Activated naive CD4-positive, alpha-beta T cell treated with anti-CD3 and anti-CD28 coated beads, Interleukin-2, amount 50 U/mL, for 72 hours (primary cell): Measurements from ENCODE around the gene VAMP8. TPM values are rescaled to one million over a fixed set of nuclear protein-coding genes. Genes with fewer than 3 reads are reported as not detected.
A peak's percentile ranks its signal among the peaks of the same experiment; 100 is the strongest.
"Not testable (repeated sequence)": the region's sequence is repeated elsewhere in the genome, so short reads cannot be mapped to it uniquely, and the experiment has no call there.

Experiments used
- ATAC-seq, 2 donors: fragments of 150-1000 bp; cut with Tn5 transposase; 2 replicates each; pipeline ENCODE4 v1.10.0; 2021; ENCODE audit warnings: mild to moderate bottlenecking in 2 of 2, moderate library complexity in 2 of 2
- DNase-seq, 2 donors: peaks; one replicate each; pipeline ENCODE4 v3.0.0; 2021 to 2022; ENCODE audit warnings: low spot score in 2 of 2
- H3K27ac Mint-ChIP-seq, 2 donors: one replicate each; pipeline ENCODE4 v1.8.0; 2022; ENCODE audit warnings: mild to moderate bottlenecking in 2 of 2, mixed read lengths in 2 of 2
- H3K36me3 Mint-ChIP-seq, 2 donors: one replicate each; pipeline ENCODE4 v1.8.0; 2022; ENCODE audit warnings: mixed read lengths in 2 of 2
- H3K9me3 Mint-ChIP-seq, 2 donors: one replicate each; pipeline ENCODE4 v1.8.0; 2022; ENCODE audit warnings: mixed read lengths in 2 of 2
- total RNA-seq, 2 donors: library from RNA; stranded (reverse); gene quantifications; one replicate each; pipeline ENCODE4 v1.2.3, GENCODE V29; 2022

VAMP8 gene
- total RNA-seq, 2 donors from 2014 or later = 119 to 135 TPM

- Mint-ChIP-seq H3K27ac (peak overlapping the region; percentile 26 to 88), H3K36me3 (peaks cover 49 to 50% of the 10 kb centered on the region in 2 donors)
- not testable (repeated sequence) for H3K9me3 Mint-ChIP-seq, ATAC-seq, DNase-seq
These were observed 33.1 kb upstream of the VAMP8 start for GRCh38 chr2:85544254-85544691.

DNA sequence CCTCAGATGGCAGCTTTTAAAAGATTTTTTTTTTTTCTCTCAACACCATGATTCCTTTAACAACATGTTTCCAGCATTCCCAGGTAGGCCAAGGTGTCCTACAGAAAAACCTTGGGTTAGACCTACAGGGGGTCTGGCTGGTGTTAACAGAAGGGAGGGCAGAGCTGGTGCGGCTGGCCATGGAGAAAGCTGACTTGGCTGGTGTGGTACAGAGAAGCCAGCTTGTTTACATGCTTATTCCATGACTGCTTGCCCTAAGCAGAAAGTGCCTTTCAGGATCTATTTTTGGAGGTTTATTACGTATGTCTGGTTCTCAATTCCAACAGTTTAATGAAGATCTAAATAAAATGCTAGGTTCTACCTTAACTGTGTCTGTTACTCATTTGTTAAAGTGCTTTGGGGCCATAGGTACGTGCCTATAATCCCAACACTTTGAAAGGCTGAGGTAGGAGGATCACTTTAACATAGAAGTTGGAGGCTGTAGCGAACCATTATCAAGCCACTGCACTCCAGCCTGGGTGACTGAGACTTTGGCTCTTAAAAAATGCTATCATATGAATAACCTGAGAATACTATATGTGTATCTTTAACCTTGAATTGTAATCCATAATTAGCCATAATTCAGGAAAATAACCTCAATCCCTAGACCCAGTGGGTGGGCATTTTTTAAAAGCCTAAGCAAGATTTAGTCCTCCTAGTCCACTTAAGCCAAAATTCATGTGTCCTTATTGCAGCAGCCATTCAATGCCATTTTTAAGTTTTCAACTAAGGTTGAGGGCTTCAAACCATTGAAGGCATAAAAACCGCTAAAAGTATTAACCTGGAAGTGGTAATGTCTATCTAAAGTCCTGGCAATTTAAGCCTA lies 32.2 kb upstream of the VAMP8 start:
- peak in 1 of 2 donors; percentile 3 for ATAC-seq
- peaks cover 44% of the 10 kb centered on the region in 2 donors for H3K36me3 Mint-ChIP-seq
- H3K9me3 Mint-ChIP-seq, DNase-seq: not testable (repeated sequence)
- peak overlapping the region; percentile 73 to 78 for H3K27ac Mint-ChIP-seq

GRCh38 chr2:85545780-85546240 lies 31.6 kb upstream of the VAMP8 start:
- Mint-ChIP-seq H3K36me3 (peaks cover 37% of the 10 kb centered on the region in 2 donors), H3K9me3 (no peaks in the 10 kb centered on the region), H3K27ac (peak overlapping the region; percentile 73 to 78)
- ATAC-seq = peak; percentile 2 to 9
- no peak for DNase-seq

DNA sequence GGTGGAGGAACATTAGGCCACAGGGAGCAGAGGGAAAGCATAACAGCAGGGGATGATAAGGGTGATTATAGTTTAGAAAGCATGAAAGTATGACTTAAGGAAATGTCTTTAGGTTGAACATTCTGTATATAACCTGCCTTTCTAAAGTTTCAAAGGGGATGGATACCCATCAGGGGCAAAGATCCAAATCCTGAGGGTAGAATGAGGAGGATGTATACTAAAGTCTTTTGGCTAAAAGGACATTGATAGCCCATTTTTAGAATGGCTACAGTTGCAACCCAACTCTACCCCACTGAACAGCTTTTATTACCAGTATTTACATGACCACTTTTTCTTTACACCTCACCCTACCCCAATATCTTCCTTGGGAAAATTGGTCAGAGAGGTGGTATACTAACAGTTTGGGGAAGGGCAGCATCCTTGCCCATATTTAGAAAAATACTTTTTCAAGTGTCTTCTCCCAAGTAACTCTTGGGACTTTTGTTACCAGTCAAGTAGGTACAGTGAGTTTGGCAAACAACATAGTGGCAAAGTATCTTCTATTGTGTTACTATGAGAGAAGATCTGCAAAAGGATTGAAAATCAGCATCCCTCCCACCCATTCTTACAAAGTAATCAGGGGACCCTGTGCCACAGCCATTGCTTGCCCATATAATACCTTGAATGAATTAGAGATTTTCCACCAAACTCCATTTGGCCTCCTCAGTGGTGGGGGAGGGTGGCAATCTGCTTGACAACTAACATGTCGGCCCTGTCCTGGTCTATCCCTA lies 30.1 kb upstream of the VAMP8 start:
- no peak for DNase-seq
- peak overlapping the region; percentile 73 to 89 for H3K27ac Mint-ChIP-seq
- peaks cover 22% of the 10 kb centered on the region in 2 donors for H3K36me3 Mint-ChIP-seq
- ATAC-seq = peak; percentile 1 to 2
- H3K9me3 Mint-ChIP-seq = no peaks in the 10 kb centered on the region

DNA sequence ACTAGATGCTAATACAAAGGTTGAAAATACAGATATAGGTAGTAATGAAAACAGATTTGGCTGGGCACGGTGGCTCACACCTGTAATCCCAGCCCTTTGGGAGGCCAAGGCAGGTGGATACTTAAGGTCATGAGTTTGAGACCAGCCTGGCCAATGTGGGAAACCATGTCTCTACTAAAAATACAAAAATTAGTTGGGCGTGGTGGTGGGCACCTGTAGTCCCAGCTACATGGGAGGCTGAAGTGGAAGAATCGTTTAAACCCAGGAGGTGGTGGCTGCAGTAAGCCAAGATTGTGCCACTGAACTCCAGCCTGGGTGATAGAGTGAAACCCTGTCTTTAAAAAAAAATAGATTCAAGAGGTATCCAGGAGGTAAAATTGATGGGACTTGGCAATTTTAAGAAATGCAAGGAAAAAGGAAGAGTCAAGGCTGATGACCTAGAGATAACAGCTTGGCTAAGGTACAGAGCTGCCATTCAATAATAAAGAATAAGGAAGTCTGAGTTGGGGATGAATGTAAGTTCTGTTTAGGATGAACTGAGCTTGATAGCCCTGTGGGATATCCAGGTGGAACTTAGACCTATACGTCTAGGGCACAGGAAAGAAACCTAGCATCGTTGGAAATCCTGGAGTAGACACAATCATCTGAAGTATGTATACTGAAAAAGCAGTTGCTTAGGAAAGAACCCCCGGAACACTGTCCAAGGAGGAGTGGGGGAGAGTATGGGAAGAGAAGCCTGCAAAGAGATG lies 29.4 kb upstream of the VAMP8 start:
- no peak for DNase-seq
- Mint-ChIP-seq H3K27ac (peak overlapping the region; percentile 49 to 89), H3K36me3 (peaks cover 15% of the 10 kb centered on the region in 2 donors), H3K9me3 (no peaks in the 10 kb centered on the region)
- ATAC-seq = no peak

DNA sequence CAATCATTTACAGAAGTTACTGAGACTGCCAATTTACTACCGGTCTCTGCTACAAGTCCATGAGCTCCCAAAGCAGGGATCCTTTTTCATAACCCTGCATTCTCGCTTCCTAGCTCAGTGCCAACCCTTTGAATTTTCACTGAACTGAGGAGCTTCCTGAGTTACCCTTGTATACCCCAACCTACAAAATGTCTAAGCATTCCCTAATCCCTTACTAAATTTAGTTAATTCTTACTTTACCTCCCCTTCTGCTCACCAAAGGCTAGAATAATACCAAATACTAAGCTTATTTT lies 28.8 kb upstream of the VAMP8 start:
- DNase-seq (no peak), ATAC-seq (no peak)
- Mint-ChIP-seq H3K36me3 (peaks cover 9 to 10% of the 10 kb centered on the region in 2 donors), H3K9me3 (no peaks in the 10 kb centered on the region), H3K27ac (no peak overlapping the region)

- no peaks in the 10 kb centered on the region for H3K9me3 Mint-ChIP-seq
- H3K36me3 Mint-ChIP-seq = peaks cover 5% of the 10 kb centered on the region in 2 donors
- no peak overlapping the region for H3K27ac Mint-ChIP-seq
- DNase-seq = no peak
- ATAC-seq = no peak
These were observed 28.3 kb upstream of the VAMP8 start for GRCh38 chr2:85549095-85549494.

GRCh38 chr2:85549826-85550225 lies 27.6 kb upstream of the VAMP8 start:
- H3K36me3 Mint-ChIP-seq = no peaks in the 10 kb centered on the region
- ATAC-seq (no peak), DNase-seq (no peak)
- H3K27ac Mint-ChIP-seq = no peak overlapping the region
- H3K9me3 Mint-ChIP-seq = no peaks in the 10 kb centered on the region

DNA sequence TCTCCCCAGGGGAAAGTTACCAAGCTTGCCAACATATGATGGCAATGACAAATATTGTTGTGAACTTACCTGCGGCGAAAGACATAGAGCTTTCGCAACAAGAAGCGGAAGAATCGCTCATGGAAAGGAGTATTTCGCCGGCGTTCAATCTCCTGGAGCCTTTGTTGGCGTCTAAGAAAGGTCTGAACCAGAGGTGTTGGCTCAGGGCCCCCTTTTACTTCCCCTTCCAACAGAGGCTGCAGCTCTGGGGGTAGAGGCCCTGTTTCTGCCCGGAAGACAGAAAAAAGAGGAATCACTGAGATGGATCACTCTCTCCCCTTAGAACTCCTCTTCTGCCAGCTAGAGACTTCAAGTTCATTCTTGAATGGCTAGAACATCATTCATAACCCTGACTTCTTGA lies 26.9 kb upstream of the VAMP8 start:
- H3K36me3 Mint-ChIP-seq = no peaks in the 10 kb centered on the region
- DNase-seq (no peak), ATAC-seq (no peak)

DNA sequence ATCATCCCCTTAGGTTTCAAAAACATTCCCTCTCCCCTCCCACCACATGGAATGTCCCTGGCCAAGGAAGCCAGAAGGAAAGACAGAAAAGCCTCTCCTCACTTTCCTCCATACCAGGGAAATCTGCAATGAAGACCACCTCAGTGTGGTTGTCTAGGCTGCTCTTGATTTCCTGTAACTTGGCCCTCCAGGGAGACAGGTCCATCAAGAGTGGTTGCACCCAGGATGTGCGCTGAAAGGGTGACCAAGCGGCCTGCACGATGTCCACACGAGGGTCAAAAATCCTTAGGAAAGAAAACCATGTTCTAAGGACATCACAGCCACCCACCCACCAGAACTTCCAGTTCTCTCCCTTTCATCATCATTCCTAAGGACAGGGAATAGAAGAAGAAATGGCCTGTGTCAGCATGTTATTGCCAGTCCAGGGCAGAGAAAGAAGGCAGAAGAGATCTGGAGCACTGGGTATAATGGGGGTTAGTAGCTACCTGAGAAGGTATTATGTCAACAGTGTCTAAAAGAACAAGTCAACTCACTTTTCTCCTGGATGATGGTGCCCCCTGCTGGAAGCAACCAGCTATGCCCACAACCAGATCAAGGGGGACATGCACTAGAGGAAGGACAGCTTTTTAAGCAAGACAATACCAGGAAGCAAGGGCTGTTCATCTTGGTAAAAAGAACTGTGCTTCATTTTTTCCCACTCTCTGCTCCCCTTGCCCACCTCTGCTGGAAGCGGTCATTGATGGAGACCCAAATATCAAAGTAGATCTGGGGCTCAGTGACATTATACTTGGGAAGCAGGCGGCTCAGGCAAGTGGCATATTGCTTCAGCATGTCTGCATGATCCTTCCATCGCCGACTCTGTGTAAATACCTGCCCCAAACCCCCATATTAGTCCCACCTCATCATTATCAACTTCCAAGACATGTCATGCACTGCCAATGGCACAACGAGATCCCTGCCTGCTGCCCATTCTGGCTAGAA lies 25.4 kb upstream of the VAMP8 start:
- ATAC-seq = peak; percentile 52 to 76
- Mint-ChIP-seq H3K27ac (peak overlapping the region in 1 of 2 donors; percentile 18), H3K36me3 (no peaks in the 10 kb centered on the region), H3K9me3 (no peaks in the 10 kb centered on the region)
- DNase-seq = peak; percentile 76 to 88

More for the DNA sequence above, 26.9 kb upstream of the VAMP8 start:
- Mint-ChIP-seq H3K9me3 (no peaks in the 10 kb centered on the region), H3K27ac (no peak overlapping the region)

DNA sequence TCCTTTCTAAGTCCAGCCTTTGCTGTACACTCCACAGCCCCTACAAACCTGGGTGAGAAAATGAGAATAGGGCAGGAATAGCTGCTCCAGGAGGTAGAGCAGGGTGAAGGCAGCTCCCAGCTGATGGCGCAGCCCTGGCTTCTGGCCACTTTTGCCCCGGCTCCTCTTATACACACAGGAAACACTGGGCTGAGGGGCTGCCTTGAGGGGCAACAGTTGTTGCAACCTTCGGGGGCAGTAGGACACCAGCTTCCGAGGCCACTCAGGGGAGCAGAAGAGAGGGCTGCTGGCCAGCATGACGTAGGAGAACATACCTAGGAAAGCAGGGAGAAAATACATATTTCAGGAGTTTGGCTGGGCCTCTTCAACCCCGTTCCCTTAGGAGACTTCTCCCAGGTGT lies 24.2 kb upstream of the VAMP8 start:
- peaks cover 0 to 4% of the 10 kb centered on the region in 2 donors for H3K36me3 Mint-ChIP-seq
- peak in 1 of 2 donors; percentile 1 for ATAC-seq
- H3K9me3 Mint-ChIP-seq = no peaks in the 10 kb centered on the region
- H3K27ac Mint-ChIP-seq = no peak overlapping the region
- no peak for DNase-seq

DNA sequence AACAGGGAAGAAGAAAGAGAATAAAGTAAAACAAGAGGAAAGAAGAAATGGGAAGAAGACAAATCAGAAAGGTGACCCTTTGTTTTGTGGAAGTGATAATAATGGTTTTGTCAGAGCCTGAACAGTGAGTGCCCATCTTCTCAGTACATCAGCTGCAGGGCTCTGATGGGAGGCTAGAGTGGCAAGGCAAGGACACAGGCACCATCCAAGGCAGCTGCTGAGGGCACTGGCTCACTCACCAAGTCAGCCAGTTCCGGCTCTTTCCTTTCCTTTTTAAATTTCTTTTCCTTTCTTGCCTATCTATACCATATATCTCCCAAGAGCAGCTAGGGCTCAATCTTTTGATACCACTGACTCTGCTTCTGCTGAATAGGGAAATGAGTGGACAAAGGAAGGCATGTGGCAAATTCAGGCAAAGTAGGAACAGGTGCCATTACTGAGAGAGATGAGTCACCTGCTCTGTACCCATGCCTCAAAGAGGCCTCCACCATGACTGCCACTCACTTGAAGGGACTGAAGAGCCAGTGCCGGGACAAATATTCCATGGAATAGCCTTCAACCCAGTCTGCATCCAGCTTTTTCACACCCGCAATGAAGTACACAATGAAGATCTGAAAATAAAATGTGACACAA lies 22.3 kb upstream of the VAMP8 start:
- Mint-ChIP-seq H3K27ac (no peak overlapping the region), H3K36me3 (peaks cover 0 to 6% of the 10 kb centered on the region in 2 donors), H3K9me3 (no peaks in the 10 kb centered on the region)
- peak in 1 of 2 donors; percentile 53 for ATAC-seq
- no peak for DNase-seq

DNA sequence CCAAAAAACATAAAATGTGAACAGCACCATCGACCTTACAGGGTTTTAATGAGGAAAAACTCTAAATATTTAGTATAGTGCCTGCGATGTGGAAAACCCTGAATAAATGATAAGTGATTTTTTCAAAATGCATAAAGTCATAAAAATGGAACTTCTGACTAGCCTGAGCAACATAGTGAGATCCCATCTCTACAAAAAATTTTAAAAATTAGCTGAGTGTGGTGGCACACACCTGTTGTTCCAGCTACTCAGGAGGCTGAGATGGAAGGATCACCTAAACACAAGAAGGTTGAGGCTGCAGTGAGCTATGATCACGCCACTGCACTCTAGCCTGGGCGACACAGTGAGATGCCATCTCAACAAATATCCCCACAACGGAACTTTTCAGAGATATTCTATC lies 20.3 kb upstream of the VAMP8 start:
- Mint-ChIP-seq H3K27ac (no peak overlapping the region), H3K36me3 (peaks cover 5 to 6% of the 10 kb centered on the region in 2 donors), H3K9me3 (no peaks in the 10 kb centered on the region)
- DNase-seq = no peak
- ATAC-seq = no peak

DNA sequence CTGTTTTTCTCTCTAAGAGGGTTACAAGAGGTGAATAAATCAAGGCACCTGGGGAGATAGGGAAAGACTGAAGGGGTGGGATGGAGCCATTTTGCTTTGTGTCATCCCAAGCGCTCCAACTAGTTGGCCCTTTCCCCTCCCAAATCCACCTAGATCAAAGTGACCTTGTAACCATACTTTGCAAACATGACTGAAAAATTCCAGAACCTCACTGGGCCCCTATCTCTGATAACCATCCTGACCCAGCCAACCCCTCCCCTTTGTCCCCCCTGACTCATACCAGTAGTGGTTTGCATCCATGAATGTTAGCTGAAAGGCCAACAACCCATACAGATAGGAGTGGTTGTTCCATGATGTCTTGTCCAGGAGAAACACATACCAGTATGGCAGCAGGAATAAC lies 19.2 kb upstream of the VAMP8 start:
- Mint-ChIP-seq H3K27ac (peak overlapping the region; percentile 40 to 63), H3K9me3 (no peaks in the 10 kb centered on the region), H3K36me3 (peaks cover 5 to 6% of the 10 kb centered on the region in 2 donors)
- DNase-seq (no peak), ATAC-seq (no peak)

DNA sequence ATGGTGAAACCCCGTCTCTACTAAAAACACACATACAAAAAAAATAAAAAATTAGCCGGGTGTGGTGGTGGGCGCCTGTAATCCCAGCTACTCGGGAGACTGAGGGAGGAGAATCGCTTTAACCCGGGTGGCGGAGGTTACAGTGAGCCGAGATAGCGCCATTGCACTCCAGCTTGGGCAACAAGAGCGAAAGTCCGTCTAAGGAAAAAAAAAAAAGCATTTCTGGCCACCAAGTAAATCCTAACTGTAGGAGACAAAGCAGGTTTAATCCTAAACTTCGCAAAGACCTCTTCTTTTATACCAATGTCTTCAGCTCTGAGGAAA lies 17.0 kb upstream of the VAMP8 start:
- H3K9me3 Mint-ChIP-seq, DNase-seq, ATAC-seq, H3K36me3 Mint-ChIP-seq: not testable (repeated sequence)
- peak overlapping the region; percentile 89 to 96 for H3K27ac Mint-ChIP-seq
